Pancreas (tissue), 10 donors: ENCODE data around the gene FAM186B. TPM values are rescaled to one million over a fixed set of nuclear protein-coding genes. Genes with fewer than 3 reads are reported as not detected.

Experiments
- ATAC-seq, 4 donors: fragments of 200-7000 bp; cut with Tn5 transposase; one replicate each; pipeline versions ENCODE4 v1.8.0 to v1.9.1; 2020; ENCODE audit warnings: mild to moderate bottlenecking in 4 of 4, moderate library complexity in 4 of 4
- DNase-seq, 6 donors: peaks; one replicate each; pipeline ENCODE4 v3.0.0-alpha.2; 2020
- FAIRE-seq: peaks from 2 replicates; lab custom pipeline; 2012; peaks lifted over from hg19 to GRCh38; lab: Jason Lieb, UNC
- H3K27ac ChIP-seq, 4 donors: fragments of 200-600 bp; sonication (generic); 1 replicate in 3 of 4; 2 replicates in 1 of 4; pipeline versions ENCODE4 v1.5.0 to v1.8.0; 2020
- H3K27me3 ChIP-seq, 4 donors: fragments of 200-600 bp; one replicate each; pipeline ENCODE4 v1.8.0; 2021
- H3K36me3 ChIP-seq, 3 donors: fragments of 200-600 bp; sonication (generic) in 1 of 3; one replicate each; pipeline versions ENCODE4 v1.5.0 to v1.8.0; 2020 to 2021
- H3K4me1 ChIP-seq, 3 donors: fragments of 200-600 bp; one replicate each; pipeline ENCODE4 v1.8.0; 2021
- H3K4me3 ChIP-seq, 4 donors: fragments of 200-600 bp; sonication (generic) in 2 of 4; one replicate each; pipeline versions ENCODE4 v1.5.0 to v1.8.0; 2020 to 2021
- H3K9me3 ChIP-seq, 4 donors: fragments of 200-600 bp; one replicate each; pipeline ENCODE4 v1.8.0; 2021
- WGBS, 2 donors: extraction: QIAGEN DNeasy Blood & Tissue Kit; methylation state at CpG; one replicate each; pipeline ENCODE4 v1.1.7; 2013; 5-methylcytosine and 5-hydroxymethylcytosine counted together
- intact Hi-C, 3 donors: fragments of 100-400 bp; cut with DNase I; formaldehyde crosslinking; loops; one replicate each; pipeline versions ENCODE4 v1.11.1 to v1.14.2; 2022
- polyA plus RNA-seq, 2 donors: library from polyadenylated mRNA; stranded (reverse); fragments of 200-250 nt; gene quantifications; one replicate each; pipeline ENCODE4 v1.2.3, GENCODE V29; 2013
- total RNA-seq, 6 donors: library from RNA; stranded (reverse); fragmentation: NEBNext Ultra II Directional in 4 of 6; extraction: Animal tissue kit (Norgen Biotek cat#: 25700) in 4 of 6; gene quantifications; one replicate each; pipeline versions ENCODE4 v1.2.1 to v1.2.4, GENCODE V29; 2021 to 2023
- TF ChIP-seq, protein P1 (sequence below), 4 donors: fragments of 200-600 bp; sonication (generic) in 3 of 4; IDR thresholded peaks; one replicate each; pipeline versions ENCODE4 v1.5.0 to v1.8.0; 2021; ENCODE audit warnings: antibody characterized with exemption in 4 of 4
- donor health status: healthy with polysubstance abuse.
- donor health status: DM: no; HTN: no; CAD: no; lungs with moderate emphysema.
- donor health status: DM: no; HTN: no; CAD: no.
- donor health status: control.
- donor health status: control.
- donor health status: Bipolar disorder and iron deficiency.
- donor health status: DM: yes; HTN: yes; CAD: no.
- donor health status: DM: no; HTN: no; CAD: no.
- donor health status: DM: no; HTN: no; CAD: no.
- donor health status: DM: yes; HTN: yes; CAD: no.

Gene FAM186B
- total and polyA plus RNA-seq, 8 donors = 0.49 to 1.7 (median 0.74) TPM

DNA sequence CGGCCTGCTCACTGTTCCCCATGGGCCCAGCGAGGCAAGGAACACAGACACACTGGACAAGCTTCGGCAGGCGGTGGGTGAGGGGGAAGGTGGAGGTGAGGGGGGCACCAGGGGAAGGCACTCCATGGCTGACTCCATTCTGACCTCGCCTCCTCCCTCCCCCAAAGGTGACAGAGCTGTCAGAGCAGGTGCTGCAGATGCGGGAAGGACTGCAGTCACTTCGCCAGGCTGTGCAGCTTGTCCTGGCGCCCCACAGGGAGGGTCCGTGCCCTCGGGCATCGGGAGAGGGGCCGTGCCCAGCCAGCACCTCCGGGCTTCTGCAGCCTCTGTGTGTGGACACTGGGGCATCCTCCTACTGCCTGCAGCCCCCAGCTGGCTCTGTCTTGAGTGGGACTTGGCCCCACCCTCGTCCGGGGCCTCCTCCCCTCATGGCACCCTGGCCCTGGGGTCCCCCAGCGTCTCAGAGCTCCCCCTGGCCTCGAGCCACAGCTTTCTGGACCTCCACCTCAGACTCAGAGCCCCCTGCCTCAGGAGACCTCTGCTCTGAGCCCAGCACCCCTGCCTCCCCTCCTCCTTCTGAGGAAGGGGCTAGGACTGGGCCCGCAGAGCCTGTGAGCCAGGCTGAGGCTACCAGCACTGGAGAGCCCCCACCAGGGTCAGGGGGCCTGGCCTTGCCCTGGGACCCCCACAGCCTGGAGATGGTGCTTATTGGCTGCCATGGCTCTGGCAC, 48.1 kb downstream of the FAM186B start:
- Histone ChIP-seq H3K4me1 (peaks cover 0 to 1% (median under 1%) of the 10 kb centered on the region in 3 donors), H3K27me3 (no peaks in the 10 kb centered on the region), H3K4me3 (no peak overlapping the region), H3K27ac (no peak overlapping the region), H3K9me3 (no peaks in the 10 kb centered on the region), H3K36me3 (peaks cover 7 to 40% (median 15%) of the 10 kb centered on the region in 3 donors)
- FAIRE-seq (no peak), DNase-seq (no peak), ATAC-seq (no peak)
- WGBS, 2 donors = 88 to 90% methylated on average over 18 of the region's 18 CpGs
- intact Hi-C loops = no loop called here
- TF ChIP-seq, protein P1, sequence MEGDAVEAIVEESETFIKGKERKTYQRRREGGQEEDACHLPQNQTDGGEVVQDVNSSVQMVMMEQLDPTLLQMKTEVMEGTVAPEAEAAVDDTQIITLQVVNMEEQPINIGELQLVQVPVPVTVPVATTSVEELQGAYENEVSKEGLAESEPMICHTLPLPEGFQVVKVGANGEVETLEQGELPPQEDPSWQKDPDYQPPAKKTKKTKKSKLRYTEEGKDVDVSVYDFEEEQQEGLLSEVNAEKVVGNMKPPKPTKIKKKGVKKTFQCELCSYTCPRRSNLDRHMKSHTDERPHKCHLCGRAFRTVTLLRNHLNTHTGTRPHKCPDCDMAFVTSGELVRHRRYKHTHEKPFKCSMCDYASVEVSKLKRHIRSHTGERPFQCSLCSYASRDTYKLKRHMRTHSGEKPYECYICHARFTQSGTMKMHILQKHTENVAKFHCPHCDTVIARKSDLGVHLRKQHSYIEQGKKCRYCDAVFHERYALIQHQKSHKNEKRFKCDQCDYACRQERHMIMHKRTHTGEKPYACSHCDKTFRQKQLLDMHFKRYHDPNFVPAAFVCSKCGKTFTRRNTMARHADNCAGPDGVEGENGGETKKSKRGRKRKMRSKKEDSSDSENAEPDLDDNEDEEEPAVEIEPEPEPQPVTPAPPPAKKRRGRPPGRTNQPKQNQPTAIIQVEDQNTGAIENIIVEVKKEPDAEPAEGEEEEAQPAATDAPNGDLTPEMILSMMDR (IDR thresholded peaks at IDR 0.05) = no peak

DNA sequence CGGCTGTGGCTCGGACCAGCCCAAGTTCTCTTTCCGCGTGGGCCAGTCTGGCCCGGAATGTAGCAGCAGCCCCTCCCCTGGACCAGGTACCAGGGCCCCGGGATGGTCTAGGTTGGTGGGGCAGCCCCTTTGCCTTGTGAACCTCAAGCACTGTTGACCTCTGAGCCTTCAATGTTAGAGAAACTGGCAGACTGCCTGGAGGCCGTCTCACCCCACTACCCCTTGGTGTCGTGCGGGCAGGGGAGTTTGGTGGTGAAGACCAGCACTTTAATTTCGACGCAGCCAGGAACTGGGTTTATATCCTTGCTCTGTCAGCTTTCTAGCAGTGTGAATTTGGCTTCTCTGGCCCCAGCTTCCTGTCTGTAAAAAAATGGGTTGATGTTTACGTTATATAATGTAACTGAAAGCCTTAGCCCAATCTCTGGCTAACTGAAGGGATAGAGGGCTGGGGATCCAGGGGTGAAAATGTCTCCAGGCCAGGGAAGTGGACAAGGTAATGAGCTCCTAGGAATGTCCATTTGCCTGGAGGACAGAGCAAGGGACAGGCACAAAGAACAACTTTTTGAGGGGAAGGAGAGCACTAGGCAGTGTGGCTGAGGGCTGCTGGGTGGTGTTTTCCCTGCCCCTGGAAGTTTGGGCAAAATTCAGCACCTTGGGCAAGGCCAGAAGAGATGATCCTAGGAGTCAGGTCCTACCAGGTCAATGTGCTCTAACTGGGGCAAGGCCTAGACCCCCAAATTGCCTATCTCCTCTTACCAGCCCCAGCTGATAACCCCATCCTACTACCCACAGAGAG, 48.9 kb downstream of the FAM186B start:
- Histone ChIP-seq H3K36me3 (peaks cover 7 to 32% (median 13%) of the 10 kb centered on the region in 3 donors), H3K27me3 (no peaks in the 10 kb centered on the region), H3K27ac (no peak overlapping the region), H3K9me3 (no peaks in the 10 kb centered on the region), H3K4me1 (peaks cover 2 to 9% (median 9%) of the 10 kb centered on the region in 3 donors), H3K4me3 (no peak overlapping the region)
- FAIRE-seq = no peak
- intact Hi-C loops = no loop called here
- TF ChIP-seq, protein P1 (IDR thresholded peaks at IDR 0.05) = no peak
- no peak for ATAC-seq
- WGBS, 2 donors = 77 to 87% methylated on average over 12 of the region's 12 CpGs
- no peak for DNase-seq

DNA sequence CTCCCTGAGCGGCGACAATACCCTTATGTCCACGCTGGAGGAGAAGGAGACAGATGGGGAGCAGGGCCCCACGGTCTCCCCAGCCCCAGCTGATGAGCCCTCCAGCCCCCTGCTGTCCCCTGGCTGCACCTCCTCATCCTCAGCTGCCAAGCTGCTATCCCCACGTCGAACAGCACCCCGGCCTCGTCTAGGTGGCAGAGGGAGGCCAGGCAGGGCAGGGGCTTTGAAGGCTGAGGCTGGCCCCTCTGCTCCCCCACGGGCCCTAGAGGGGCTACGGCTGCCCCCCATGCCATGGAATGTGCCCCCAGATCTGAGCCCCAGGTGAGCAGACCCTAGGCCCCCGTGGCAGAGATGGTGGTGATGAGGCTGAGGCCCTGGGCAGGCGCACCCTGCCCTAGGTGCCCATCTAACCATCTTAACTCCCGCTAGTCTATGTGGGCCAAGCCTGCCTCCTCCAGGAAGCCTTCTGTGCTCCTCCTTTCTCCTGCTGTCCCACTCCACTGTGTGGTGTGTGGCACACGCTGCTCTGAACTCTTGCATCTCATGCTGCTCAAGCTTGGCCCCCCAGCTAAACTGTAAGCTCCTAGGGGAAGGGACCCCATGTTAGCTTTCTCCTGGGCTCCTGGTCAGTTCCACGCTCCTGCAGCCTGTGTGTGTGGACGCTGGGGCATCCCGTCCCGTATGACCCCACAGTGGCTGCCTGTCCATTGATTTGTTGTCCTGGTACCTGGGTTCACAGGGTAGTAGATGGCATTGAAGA, 49.6 kb downstream of the FAM186B start:
- Histone ChIP-seq H3K4me3 (no peak overlapping the region), H3K27me3 (no peaks in the 10 kb centered on the region), H3K27ac (no peak overlapping the region), H3K9me3 (no peaks in the 10 kb centered on the region), H3K4me1 (peaks cover 10 to 16% (median 16%) of the 10 kb centered on the region in 3 donors), H3K36me3 (peaks cover 7 to 31% (median 13%) of the 10 kb centered on the region in 3 donors)
- DNase-seq = no peak
- ATAC-seq = no peak
- intact Hi-C loops = no loop called here
- WGBS, 2 donors = 82 to 90% methylated on average over 15 to 18 of the region's 18 CpGs
- no peak for FAIRE-seq
- TF ChIP-seq, protein P1 (IDR thresholded peaks at IDR 0.05) = no peak

DNA sequence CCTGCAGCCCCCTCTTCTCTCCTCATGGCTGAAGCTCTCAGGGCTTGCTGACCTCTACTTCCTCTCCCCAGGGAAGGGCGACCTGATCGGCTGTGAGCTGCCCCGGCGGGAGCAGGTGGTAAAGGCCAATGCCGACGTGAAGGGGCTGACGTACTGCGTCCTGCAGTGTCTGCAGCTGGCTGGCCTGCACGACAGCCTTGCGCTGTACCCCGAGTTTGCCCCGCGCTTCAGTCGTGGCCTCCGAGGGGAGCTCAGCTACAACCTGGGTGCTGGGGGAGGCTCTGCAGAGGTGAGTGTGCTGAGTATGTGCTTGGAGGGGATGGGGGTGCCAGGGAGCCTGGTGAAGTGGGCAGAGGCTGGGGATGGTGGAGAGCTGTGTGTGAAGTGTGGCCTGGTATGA, 51.2 kb downstream of the FAM186B start:
- H3K4me1 ChIP-seq = peaks cover 12 to 24% (median 22%) of the 10 kb centered on the region in 3 donors
- no peak for ATAC-seq
- WGBS, 2 donors = 69 to 75% methylated on average over 15 of the region's 15 CpGs

More for the DNA sequence above, 51.2 kb downstream of the FAM186B start:
- TF ChIP-seq, protein P1 (IDR thresholded peaks at IDR 0.05) = no peak
- H3K36me3 ChIP-seq = peaks cover 2 to 20% (median 7%) of the 10 kb centered on the region in 3 donors
- no peaks in the 10 kb centered on the region for H3K9me3 ChIP-seq
- no peaks in the 10 kb centered on the region for H3K27me3 ChIP-seq
- no peak overlapping the region for H3K27ac ChIP-seq
- intact Hi-C loops = no loop called here
- no peak overlapping the region for H3K4me3 ChIP-seq
- FAIRE-seq (no peak), DNase-seq (no peak)
